GM12865 (cell line): ENCODE measurements around the gene ACTN4.

ENCODE experiments used
- DNase-seq: peaks from one replicate; pipeline ENCODE4 v3.0.0; 2010; ENCODE audit warnings: low read depth
- H3K4me3 ChIP-seq: 2 replicates; pipeline ENCODE4 v1.5.1; 2011; ENCODE audit warnings: mild to moderate bottlenecking, low read depth, low read length, control low read depth
- CTCF ChIP-seq: IDR thresholded peaks from 2 replicates; pipeline ENCODE4 v1.5.1; 2011; ENCODE audit warnings: low read length, control low read depth, low read depth, inconsistent platforms; ENCODE audit not compliant: insufficient read depth; ENCODE audit errors: missing control alignments

The ACTN4 gene

GRCh38 chr19:38662537-38663155 is 15.2 kb downstream of the ACTN4 start:
- TF ChIP-seq CTCF: no peak
- no peak overlapping the region for H3K4me3 ChIP-seq
- no peak for DNase-seq

- TF ChIP-seq CTCF: no peak
- no peak for DNase-seq
- H3K4me3 ChIP-seq: no peak overlapping the region
Observed at GRCh38 chr19:38663156-38663651, 15.8 kb downstream of the ACTN4 start.

- TF ChIP-seq CTCF: no peak
- no peak for DNase-seq
- H3K4me3 ChIP-seq: no peak overlapping the region
Observed at GRCh38 chr19:38663957-38664502, 16.6 kb downstream of the ACTN4 start.

GRCh38 chr19:38664503-38665211 is 17.2 kb downstream of the ACTN4 start:
- DNase-seq: no peak
- TF ChIP-seq CTCF: no peak
- H3K4me3 ChIP-seq: no peak overlapping the region

- no peak for TF ChIP-seq CTCF
- no peak overlapping the region for H3K4me3 ChIP-seq
- DNase-seq: no peak
Observed at GRCh38 chr19:38665219-38665931, 17.9 kb downstream of the ACTN4 start.

- TF ChIP-seq CTCF: no peak
- no peak overlapping the region for H3K4me3 ChIP-seq
- no peak for DNase-seq
Observed at GRCh38 chr19:38665950-38666662, 18.7 kb downstream of the ACTN4 start.
